RPMI8226 (cell line): ENCODE results near the gene ZNF385B.

Experiments used
- DNase-seq: peaks from one replicate; pipeline ENCODE4 v3.0.0-alpha.2; 2015

ZNF385B gene

DNA sequence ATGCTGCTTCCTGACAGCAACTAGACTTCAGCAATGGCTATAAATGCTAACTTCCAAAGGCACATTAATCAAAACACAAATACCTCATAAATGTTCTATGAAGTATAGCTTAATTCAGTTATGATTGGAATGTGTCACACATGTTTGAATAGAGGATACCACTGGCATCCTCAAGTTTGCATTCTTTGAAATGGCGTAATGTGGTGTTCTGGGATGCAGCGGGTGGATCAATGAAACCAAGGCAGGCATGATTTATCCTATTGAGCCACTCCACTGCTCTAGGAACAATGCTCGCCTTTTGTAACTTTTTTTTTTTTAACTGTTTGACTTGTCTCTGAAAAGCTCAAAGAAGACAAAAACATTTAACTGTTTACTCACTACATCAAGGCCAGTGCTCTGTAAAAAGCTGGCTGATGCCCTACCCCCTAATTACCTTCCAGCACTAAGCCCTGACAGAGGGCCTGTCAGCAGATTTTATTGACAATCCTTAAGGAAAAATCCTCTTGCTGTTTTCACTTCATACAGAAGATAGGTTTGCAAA lies 318.0 kb downstream of the ZNF385B start:
- no peak for DNase-seq

DNA sequence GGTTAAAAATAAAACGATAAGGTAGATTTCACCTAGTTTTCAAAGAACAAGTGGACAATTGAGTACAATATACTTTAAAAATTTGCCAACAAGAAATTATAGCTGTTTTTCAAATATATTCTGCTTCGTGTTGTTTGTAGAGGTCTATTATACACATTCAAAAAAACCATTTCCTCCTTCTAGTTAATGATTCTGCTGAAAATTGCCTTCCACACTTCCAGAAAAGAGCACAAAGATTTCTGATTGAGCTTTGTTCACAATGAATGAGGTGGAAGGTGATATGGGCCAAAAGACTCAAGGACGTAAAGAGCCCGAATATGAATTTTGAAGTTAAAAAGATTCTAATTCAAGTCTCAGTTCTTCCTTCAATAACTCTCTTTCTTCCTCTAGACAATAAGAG lies 319.8 kb downstream of the ZNF385B start:
- DNase-seq = no peak

DNA sequence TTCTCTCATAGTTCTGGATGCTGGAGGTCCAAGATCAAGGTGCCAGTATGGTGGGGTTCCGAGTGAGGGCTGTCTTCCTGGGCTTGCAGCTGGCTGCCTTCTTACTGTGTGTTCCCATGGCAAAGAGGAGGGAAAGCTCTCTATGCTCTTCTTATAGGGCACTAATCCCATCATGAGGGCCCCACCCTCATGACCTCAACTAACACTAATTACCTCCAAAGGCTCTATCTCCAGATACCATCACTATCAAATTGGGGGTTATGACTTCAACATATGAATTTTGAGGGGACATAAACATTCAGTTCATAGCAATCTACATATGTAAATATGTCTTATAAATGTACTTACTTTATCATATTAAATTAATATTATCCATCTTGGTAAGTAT lies 322.3 kb downstream of the ZNF385B start:
- DNase-seq = no peak

DNA sequence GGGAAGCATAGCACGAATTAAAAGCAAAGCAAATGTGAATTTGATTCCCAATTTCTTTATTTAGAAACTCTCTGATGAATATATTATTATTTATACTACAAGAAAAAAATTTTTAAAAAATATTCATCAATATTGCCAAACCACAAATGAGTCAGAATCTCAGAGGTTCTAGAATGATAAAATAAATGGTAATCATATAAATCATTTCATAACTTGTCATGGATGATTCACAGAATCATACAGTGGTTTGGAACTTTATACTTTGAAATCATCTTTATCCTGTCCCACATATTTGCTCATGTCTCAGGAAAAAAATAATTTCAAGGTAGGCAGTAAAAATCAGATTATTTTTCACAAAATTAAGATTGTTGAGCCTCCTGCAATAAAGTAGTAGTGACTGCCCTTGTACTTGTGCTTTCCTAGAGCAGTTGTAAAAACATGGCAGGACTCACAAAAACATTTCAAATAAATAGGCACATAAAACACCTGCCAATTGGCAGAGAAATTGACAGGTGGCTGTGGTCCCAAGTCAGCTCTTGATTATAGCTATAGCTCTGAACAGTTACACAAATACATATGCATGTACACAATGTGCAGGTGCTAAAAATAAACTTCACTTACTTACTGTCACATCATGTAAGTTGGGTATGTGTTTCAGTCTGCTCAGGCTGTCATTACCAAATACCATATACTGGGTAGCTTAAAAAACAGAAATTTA lies 322.8 kb downstream of the ZNF385B start:
- DNase-seq = no peak

DNA sequence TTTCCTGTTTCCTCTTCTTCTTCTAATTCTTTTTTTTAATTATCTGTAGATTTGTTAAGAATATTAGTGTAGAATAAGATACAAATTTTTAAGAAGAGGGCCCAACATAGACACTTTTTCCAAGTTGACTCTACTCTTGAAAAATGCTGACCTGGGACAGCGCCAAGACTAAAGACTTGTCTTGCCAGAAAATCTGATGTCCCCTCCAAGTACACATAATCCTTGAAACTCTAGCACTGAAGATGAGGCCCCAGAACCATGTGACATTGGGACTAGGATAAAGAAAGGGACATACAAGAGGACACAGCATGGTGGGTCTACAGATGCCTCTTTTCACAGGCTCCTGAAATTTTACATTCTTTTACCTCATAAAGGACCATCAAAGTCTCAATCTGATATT lies 325.2 kb downstream of the ZNF385B start:
- DNase-seq = no peak

DNA sequence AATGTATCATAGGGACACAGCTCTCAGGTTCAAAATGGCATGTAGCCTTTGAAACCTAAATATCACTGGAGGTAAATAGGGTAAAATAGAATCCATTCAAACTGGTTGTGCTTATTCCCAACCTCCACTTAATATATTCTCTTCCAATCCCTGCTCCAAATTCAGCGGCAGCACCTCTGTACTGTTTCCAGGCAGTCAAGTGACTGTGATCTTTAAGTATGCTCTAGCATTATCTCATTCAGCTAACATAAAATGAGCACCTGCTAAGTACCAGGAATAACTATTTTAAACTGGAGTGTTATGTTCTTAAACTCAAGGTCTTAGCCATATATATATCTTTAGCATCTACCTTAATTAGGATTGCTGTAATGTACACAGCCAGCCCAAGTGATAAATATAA lies 327.5 kb downstream of the ZNF385B start:
- no peak for DNase-seq

DNA sequence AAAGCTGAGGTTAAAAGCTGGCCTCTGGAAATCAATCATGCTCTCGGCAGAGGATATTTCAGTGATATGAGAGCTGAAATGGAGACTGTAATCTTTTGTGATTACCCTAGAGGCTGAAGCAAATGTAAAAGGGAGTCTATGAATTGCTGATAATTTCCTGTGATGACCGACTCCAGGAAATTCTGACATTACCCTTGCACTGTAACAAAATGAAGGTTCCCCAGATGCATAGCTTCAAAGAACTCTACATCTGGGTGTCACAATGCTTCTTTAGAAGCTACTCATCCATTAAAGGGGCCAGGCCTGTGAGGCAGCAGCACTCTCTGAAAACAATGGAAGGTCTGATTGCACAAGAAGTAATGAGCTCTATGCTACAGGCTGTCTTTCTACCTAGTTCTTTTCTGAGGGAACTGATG lies 328.5 kb downstream of the ZNF385B start:
- DNase-seq = no peak

DNA sequence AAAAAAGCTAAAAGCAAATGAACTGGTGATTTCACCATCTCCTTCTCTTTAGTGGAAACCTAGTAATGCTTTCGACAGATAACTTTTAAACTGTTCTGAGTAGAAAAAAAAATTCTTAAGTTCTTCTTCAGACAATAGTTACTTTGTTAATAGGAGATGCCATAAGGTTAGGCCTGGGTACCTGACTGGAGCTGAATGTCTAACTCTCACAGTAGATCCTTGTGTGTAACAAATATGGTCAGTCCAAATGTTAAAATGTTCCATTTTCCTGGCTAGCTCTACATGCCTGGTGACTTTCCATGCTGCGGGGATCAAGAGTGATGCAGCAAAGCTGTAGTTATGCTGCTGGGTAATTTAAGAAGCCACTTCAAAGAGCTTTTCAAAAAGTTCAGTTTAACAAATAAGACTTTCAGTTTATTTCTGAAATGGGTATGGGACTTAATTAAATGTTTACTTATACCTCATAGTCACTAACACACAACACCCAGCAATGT lies 332.8 kb downstream of the ZNF385B start:
- no peak for DNase-seq

DNA sequence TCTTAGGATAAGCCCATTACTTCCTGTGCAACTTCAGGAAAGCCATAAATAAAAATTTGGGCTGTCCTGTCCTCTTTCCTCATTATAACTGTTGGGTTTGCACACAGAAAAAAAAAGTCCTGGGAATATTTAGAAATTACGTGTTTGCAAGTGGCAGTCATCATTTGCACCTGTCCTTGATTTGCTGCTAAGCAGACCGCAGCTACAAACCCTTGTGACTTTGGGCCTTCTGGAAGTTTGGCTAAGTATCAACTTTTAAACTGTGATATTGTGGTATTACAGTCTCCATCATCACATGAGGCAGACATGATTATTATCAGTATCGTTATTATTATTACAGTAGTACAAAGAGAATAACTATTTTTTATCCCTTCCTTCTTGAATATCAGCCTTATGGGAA lies 336.1 kb downstream of the ZNF385B start:
- DNase-seq = no peak

DNA sequence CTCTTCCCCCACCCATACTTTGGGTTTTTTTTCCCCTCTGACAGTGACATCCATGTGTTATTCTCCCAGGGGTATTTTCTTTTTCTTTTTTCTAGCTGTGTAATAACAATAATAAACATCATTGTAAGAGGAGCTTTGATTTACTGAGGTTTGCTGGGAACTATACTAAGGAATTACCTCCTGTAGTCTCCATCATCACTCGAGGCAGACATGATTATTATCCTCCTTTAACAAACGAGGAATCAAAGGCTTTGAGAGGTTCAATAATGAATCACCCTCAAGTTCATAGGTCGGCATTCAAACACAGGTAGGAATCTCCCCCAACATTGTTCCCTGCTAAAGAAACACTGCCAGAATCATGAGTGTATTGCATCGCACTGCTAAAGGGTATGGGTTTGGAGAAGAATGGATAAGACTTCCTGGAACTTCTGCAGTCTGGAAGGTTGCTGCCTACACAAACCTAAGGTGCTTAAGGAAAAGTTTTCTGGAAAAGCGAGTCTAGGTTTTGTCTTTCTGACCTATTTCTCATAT lies 336.5 kb downstream of the ZNF385B start:
- no peak for DNase-seq

DNA sequence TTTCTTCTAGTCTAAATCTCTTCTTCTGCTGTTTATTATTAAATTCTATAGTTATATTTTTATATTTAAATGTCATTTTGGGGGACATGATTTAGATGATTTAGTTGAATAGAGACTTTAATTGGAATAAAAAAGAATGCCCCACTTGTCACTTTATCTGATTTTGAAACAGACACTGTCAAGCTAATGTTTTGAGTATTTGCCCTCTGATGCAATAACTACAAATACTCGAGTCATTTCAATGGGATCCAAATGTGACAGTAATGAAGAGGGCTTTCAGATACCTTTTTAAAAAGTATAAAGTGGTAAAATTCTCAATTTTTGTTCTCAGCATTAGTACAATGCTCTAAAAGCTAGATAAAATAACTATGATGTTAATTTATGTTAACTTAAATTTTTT lies 339.5 kb downstream of the ZNF385B start:
- no peak for DNase-seq

DNA sequence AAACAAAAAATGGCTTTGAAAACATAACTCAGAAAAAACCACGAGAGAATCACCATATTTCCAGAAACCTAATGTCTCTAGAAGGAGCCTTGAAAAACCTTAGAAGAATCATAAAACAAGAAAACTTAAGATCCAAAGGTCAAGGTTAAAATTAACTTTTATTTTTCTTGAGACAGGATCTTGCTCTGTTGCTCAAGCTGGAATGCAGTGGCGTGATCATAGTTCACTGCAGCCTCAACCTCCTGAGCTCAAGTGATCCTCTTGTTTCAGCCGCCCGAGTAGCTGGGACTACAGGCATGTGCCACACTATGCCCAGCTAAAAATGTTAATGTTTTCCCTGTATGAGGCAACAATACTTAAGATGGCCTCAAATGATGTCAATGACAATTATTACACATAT lies 342.6 kb downstream of the ZNF385B start:
- no peak for DNase-seq

DNA sequence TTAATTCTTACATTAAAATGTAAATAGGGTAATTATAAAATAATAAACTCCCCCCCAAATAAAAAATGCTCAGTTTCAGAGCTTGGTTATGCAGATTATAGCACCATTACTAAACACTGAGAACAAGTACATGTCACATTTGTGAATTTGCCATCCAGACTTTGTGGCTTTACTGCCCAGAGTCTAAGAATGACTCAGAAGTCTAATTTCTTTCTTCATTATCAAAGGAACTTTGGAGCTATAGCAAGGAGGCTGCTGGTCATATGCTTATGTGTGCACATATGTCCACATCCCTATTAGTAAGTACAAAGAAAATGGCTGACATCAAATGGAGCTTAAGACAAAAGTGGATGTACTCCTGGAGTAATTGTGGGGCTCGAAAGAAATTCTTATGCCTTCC lies 348.2 kb downstream of the ZNF385B start:
- DNase-seq = no peak

DNA sequence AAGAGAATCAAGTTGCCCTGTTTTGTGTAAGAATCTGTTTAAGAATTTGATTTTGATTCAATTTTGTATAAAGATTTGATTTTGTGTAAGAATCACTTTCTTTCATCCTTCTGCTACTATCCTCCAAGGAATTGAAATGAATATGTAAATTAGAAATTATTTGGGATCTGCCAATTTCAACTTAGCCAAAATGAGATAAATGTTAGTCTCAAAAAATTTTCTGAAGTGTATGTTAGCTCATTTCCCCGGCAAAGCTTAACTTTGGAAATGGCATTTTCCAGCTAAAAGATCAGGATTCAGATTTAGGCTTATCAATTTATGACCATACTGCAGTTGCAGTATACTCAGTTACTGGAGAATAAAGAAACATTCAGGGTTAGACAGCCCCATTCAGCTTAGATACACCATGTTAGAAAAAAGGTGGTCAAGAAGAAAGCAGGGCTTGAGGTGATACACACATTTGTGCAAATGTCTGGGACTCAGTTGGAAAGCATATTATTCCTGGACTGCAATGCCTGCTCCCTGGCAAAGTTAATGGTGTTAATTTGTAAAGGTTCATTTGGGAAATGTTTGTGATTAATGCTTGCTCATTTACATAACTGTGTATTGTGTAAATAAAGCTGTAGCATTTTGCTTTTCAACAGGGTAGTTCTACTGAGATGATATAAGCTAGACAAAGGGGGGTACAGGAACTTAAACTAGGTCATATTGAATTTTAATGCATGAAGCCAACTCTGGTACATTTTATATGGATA lies 349.0 kb downstream of the ZNF385B start:
- no peak for DNase-seq

DNA sequence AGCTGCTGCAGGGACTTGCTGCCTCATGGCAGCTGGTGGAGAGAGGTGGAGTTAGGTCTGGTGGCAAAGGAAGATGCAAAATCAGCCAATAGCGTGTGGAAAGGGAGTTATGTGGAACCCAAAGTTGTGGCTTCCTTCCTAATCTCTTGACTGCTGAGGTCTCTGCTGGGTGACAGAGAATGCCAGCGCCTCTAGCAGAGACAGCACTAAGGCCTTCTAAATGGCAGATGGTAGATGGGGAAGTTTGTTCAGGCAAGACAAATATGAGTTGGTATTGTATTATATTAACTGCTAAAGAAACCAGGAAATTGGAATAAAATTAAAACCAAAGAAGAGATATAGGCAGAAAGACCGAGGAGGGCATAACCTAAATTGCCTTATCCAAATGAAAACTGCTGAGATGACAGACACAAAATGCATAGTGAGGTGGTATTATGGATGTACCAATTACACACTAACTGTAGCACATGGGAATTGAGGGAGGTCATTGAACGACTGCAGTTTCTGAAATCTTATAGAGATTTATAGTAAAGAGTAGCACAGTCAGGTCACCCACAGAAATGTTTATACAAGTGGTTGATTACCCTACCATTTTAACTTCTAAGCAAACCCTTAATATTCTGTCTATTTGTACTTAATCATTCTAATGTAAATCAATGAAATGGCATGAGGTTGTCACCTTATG lies 350.2 kb downstream of the ZNF385B start:
- DNase-seq = no peak

DNA sequence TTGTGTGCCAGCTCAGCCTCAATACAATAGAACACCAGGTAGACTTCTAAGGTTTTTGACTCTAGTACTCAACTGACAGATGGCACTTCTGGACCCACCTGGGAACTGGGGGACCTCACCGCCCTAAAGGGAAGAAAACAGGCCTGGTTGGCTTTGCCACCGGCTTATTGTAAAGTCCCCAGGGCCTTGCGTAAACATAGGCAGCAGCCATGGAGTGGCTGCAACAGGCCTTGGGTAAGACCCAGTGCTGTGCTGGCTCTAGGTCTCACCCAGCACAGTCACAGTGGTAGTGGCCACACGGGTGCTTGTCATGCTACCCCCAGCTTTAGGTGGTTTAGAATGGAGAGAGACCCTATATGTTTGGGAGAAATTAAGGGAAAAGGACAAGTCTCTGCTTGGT lies 366.1 kb downstream of the ZNF385B start:
- DNase-seq = no peak

DNA sequence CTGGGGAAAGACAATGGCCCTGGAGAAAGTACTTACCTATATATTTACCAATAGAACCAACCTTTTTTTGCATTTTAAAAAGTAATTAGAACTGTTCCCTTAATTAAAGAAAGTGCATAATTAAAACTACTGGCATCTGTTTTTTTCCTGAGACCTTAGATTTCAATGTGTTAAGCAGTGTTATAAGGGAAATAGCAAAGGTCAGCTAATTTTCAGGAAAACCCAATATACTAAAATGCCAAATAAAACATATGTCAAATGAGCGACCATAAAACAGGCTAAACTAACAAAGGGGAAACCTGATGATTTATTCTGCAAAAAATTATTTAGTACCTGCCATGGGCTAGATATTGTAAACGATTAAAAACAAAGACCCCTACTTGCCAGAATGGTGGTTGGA lies 372.8 kb downstream of the ZNF385B start:
- no peak for DNase-seq

DNA sequence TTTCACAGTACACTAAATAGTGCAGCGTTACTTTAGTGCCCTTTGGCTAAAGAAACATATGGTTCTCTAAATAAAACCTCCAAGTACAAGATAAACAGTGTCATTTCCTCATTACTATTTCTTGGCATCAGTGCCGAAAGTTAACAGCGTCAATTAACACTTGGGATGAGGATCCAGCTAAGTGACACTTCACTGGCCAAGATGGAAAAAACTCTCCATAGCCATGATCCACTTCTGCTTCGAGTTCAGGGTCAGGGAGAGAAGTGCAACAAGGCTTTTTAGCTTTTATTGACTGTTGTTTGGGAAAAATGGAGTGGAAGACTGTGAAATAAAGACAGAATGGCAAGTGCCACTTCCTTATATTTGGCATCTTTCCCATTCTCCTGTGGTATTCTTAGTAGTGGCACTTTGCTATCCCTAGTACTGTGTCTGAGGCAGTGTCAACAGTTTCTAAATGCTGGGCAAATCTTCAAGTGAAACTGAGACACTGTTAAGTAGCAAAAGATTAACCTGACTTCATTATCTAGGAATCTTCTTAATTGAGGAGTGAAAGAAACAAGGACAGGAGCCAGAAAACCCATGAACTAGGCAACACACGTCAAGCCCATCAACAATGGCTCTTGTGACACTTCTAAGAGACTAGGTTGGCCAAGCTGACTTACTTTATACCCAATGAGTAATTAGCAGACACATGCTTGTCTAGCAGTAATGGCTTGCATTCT lies 374.2 kb downstream of the ZNF385B start:
- peak; percentile 45 for DNase-seq

DNA sequence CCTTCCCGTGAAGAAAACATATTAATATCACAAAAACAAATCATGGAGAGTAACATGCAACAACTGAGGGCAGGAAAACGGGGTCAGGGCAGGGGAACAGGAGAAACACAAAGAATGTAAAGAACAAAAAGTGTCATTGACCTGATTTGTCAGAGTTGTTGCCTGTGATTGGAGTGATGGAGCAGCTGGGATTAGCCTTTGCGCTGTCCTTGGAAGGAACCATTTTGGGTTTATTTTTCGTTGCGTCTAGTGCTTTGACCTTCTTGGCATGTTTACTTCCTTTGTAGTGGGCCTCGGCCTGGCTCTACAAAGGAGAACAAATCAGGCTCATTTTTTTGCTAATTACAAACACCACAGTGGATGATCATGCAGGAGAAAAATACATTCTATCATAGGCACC lies 378.3 kb downstream of the ZNF385B start:
- DNase-seq = no peak

DNA sequence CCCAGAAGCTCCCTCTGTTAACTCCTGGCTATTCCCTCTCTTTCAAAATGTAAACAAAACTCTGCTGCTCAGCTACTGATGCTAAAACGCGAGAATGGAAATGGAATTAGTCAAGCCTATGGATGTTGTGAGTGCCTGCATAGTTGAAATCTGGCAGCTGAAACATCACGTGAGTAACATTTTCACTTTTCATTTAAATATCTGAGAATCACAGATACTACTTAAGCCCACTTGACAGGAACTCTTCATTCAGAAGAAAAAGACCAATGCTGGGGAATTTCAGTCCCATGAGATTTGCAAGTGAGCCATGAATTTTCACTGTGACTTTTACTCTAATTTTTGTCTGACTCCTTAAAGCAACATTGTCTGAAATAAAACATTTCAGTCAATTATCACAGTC lies 381.5 kb downstream of the ZNF385B start:
- DNase-seq = no peak

DNA sequence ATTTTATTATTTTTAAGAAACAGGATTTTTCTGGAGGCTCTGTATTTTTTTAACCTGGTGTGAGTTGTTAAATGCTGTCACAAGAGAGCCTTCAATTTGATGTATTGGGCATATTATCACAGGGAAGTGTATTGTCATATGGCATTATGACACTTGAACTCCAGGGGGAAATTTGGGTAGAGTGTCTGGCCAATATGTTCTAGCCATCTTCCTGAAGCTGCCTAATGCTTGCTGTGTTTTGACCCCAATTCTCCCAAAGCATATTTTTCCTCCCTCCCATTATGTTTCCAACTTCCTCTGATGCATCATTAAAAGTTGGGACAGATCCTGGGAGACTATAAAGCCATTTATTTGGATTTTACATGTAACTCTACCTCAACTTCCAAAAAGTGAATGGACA lies 382.6 kb downstream of the ZNF385B start:
- DNase-seq = no peak

DNA sequence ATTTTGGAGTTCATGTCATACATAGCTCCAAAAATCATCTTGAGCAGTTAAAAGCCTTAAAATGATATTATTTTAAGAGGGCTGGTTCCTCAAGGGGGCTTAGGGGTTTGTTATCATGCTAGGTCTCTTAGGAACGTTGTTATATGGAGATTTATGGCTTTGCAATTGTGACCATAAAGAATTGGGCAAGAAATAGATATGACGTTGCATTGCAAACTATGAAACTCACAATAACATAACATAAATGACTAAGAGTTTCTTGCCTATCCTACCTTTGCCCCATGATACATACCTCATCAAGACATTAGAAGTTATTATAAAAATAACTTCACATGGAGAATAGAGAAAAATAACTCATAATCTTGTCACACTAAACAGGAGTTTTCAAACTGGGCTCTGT lies 390.4 kb downstream of the ZNF385B start:
- no peak for DNase-seq

DNA sequence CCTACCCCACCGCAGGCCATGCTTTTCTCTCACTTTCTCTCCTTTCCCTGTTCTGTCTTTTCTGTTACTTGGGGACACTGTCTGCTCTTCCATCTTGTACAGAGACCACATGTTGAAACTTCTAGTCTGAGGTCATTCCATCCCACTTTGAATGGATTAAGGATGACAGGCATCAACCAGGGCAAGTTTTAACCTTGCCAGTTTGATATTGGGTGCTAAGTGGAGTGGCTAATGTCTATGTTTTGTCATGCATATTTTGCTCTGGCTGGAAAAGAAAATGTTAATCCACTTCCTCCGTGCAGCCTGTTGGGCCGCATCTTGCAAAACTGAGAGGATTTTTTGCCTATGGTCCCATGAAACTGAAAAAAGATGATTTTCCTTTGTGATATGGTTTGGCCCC lies 391.3 kb downstream of the ZNF385B start:
- DNase-seq = no peak
